ENCODE data around the gene IL36G. TPM values are rescaled to one million over a fixed set of nuclear protein-coding genes. Genes with fewer than 3 reads are reported as not detected.

IL36G gene
- total RNA-seq (2022; extraction: Qiagen RNA extraction): not detected in 5 replicates

DNA sequence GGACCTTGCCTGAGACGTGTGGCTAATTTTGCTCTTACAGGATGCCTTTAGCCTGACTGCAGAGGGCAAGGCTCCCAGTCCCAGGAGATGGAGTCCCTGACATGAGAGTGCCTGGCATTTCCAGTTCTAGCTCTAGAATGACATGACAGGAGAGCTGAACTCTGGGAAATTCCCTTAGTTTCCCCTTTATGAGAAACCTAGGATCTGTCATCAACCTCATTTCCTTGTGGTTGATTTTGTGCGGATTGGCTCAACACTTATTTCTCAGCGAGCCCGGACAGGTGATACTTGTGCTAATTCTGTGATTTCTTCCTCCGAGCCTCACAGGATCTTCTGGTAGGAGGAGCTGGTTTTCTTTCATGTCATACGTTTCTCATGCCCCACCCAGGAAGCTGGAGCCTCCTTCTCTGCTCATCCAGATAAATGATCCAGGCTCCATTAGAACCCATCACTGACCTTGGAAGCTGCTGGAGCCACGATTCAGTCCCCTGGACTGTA is at the start of gene IL36G:
IL36G (plus strand) TSS at position 448 of the 498 bp plus-strand sequence. CDS start 633 bp downstream, outside the sequence.

GRCh38 chr2:113005030-113005509 is 27.3 kb downstream of the IL36G start, which contains the start of gene IL36A:
IL36A (plus strand) TSS chr2:113005459; CDS start chr2:113005872, 413 bp downstream.

Other genes starting within 250 kb of the IL36G start
- gene CKAP2L, start 213.4 kb upstream of the IL36G start, total RNA-seq (2022; extraction: Qiagen RNA extraction): 12.3 to 18.6 TPM (median 14.4 TPM) in 5 replicates
- gene IL1A, start 193.5 kb upstream of the IL36G start, total RNA-seq (2022; extraction: Qiagen RNA extraction): 0.17 to 0.24 TPM (median 0.23 TPM) in 5 replicates
- 0.06 to 0.26 TPM (median 0.18 TPM) in 5 replicates for gene IL1B, start 141.2 kb upstream of the IL36G start, total RNA-seq (2022; extraction: Qiagen RNA extraction)
- not detected in 5 replicates for gene IL37, start 66.8 kb upstream of the IL36G start, total RNA-seq (2022; extraction: Qiagen RNA extraction)
- gene IL36A, start 27.5 kb downstream of the IL36G start, total RNA-seq (2022; extraction: Qiagen RNA extraction): not detected in 5 replicates
- 0.08 to 0.20 TPM (median 0.12 TPM) in 3 of 5 replicates, not detected in the others for gene IL36B, start 74.9 kb downstream of the IL36G start, total RNA-seq (2022; extraction: Qiagen RNA extraction)
- 0.14 TPM in 1 of 5 replicates, not detected in the others for gene IL36RN, start 81.2 kb downstream of the IL36G start, total RNA-seq (2022; extraction: Qiagen RNA extraction)
- gene IL1F10, start 90.0 kb downstream of the IL36G start, total RNA-seq (2022; extraction: Qiagen RNA extraction): not detected in 5 replicates
- gene IL1RN, start 149.6 kb downstream of the IL36G start, total RNA-seq (2022; extraction: Qiagen RNA extraction): 0.23 to 0.51 TPM (median 0.39 TPM) in 5 replicates
- 11.5 to 15.2 TPM (median 13.2 TPM) in 5 replicates for gene PSD4, start 196.0 kb downstream of the IL36G start, total RNA-seq (2022; extraction: Qiagen RNA extraction)

Data from A549 treated with Hydrocortisone at 1 μM for 4 hours (cell line).